Glomerular visceral epithelial cell (primary cell): ENCODE measurements around the gene DGLUCY.
A peak's percentile ranks its signal among the peaks of the same experiment; 100 is the strongest.
"Not testable (repeated sequence)": the region's sequence is repeated elsewhere in the genome, so short reads cannot be mapped to it uniquely, and the experiment has no call there.

ENCODE experiments used
- DNase-seq: peaks from one replicate; pipeline ENCODE4 v3.0.0-alpha.2; 2016; ENCODE audit errors: extremely low spot score

The DGLUCY gene, protein sequence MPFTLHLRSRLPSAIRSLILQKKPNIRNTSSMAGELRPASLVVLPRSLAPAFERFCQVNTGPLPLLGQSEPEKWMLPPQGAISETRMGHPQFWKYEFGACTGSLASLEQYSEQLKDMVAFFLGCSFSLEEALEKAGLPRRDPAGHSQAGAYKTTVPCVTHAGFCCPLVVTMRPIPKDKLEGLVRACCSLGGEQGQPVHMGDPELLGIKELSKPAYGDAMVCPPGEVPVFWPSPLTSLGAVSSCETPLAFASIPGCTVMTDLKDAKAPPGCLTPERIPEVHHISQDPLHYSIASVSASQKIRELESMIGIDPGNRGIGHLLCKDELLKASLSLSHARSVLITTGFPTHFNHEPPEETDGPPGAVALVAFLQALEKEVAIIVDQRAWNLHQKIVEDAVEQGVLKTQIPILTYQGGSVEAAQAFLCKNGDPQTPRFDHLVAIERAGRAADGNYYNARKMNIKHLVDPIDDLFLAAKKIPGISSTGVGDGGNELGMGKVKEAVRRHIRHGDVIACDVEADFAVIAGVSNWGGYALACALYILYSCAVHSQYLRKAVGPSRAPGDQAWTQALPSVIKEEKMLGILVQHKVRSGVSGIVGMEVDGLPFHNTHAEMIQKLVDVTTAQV

DNA sequence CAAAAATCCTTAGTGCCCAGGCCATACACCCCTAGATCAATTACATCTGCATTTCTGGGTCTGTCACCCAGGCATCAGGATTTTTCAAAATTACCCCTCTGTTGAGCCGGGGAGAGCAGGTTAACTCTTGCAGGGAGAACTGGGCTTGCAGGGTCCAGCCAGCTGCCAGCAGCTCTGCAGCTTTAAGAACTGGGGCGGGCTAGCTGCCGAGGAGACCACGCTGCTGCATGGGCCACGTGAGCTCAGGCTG is at the start of gene DGLUCY:
Gene DGLUCY (plus strand): TSS at position 245 of the 250 bp plus-strand sequence. CDS start 46,222 bp downstream, outside the sequence.
- DNase-seq = peak; percentile 73

DNA sequence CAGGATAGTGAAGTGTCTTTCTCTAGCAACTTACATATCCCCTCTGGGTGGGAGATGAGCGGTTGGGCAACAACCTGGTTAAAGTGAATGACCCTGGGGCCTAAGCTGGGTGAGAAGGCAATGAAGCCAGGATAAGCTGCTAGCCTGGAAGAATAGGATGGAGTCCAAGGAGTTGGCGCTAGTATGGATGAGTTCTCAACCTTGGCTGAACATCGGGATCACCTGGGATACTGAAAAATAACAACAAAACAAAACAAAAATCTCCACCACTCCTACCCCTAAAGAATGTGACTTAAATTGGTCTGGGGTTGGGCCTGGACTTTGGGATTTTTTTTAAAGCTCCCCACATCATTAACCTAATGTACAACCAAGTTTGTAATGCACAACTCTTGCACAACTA is 48.6 kb upstream of the DGLUCY start:
- no peak for DNase-seq

DNA sequence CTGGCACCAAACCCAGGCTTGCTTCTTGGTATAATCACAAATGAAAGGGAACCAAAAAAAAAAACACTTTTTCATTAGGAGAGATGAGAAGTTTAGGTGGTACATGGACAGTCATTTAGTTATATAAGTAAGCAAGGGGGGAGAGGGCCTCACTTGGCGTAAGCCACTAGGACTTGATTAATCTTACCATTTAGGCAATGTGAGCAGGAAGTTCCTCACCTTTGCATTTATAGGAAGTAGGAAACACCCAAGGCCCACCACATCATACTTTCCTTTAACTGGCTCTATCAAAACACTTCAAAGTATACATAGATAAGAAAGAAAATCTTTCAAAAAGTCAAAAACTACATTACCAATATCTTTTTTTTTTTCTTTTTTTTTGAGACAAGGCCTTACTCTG is 46.7 kb upstream of the DGLUCY start:
- no peak for DNase-seq

DNA sequence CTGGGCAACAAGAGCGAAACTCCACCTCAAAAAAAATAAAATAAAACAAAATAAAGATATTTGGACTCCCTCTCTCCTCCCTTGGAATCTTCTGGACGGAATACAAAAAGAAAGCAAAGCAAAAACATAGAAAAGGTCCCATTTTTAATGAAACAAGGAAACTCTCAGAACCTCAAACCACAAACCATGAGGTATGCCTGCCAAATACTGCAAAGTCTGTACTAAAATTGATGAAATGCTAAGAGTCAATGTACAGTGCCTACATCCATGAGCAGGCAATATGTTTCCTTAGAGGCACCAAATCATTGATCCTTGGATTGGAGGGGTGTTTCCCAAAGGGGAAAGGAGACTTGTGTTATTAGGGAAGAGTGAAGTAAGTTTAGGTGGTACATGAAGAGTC is 45.2 kb upstream of the DGLUCY start:
- DNase-seq = no peak

DNA sequence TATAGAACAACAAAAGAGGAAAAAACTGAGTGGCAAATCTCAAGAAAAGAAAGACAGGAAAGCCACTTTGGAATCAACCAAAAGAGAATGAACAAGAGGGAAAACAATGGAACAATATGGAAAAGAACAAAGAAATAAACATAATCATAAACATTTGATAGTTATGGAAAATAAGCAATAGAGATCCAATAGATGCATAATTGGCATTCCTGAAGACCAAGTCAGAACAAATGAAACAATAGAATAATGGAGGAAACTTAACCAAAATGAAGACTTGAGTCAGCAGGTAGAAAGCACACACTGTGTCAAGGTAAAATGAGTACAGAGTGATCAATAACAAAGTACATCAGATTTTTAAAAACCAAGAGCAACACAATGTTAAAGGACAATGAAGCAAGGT is 43.3 kb upstream of the DGLUCY start:
- no peak for DNase-seq

DNA sequence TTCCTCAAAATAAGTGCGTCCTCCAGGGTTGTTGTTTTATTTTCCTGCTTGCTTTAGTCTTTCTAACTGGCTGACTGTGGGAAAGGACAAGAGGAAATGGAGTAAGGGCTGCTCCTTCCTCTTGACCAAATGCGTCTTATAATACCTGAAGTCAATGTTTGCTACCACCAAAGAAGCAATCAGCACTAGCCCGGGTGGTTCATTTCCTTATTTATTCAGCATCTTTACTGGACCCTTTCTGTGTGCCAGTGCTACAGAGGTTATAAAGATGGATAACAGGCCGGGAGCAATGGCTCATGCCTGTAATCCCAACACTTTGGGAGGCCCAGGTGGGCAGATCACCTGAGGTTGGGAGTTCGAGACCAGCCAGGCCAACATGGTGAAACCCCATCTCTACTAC is 38.3 kb upstream of the DGLUCY start:
- DNase-seq = no peak

DNA sequence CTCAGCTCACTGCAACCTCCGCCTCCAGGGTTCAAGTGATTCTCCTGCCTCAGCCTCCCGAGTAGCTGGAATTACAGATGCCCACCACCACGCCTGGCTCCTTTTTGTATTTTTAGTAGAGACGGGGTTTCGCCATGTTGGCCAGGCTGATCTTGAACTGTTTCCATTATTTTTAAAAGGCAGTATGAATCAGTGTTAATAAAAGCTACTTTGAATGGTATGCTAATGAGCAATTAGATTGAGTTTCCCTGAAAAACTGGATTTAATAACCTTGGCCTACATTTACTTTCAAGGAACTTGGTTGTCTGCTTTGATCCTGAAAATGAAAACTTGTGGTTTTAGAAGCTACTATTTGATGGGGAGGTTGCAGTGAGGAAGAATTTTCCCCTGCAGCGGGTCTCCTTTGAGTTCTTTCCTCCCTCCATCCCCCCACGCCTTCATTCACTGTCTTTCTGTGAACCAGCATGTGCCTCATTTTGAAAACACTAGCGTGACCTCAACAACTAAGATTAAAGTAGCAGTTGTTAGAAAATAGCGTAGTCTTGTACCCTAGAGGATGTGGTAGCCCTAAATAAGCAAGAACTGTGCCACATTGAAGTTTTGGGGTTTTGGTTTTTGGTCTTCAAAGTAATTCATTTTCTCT is 35.7 kb upstream of the DGLUCY start:
- no peak for DNase-seq

DNA sequence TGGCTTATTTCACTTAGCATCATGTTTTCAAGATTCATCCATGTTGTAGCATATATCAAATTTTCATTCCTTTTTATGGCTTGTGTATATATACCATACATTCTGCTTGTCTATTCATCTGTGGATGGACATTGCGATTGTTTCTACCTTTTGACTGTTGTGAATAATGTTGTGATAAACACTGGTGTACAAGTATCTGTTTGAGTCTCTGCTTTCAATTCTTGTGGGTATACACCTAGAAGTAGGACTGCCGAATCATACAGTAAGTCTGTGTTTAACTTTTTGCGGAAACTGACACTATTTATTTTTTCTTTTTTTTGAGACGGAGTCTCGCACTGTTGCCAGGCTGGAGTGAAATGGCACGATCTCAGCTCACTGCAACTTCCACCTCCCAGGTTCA is 33.8 kb upstream of the DGLUCY start:
- DNase-seq = no peak

DNA sequence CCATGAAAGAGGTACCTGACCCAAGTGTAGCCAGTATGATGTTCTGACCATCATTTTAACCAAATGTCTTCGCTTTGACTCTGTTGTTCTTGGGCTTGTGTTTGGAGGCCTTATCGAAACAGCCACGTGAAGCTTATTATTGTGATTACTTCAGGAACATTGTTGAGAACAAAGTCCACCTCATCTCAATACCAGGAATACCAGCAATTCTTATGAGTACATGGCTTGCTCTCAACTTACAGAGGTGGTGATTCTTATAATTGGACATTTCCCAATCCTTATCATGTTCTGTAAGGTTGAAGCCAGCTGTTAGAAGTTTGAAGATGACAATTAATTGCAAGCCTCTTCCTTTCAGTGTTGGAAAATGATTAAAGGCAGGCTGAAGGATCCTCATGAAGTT is 31.6 kb upstream of the DGLUCY start:
- no peak for DNase-seq

DNA sequence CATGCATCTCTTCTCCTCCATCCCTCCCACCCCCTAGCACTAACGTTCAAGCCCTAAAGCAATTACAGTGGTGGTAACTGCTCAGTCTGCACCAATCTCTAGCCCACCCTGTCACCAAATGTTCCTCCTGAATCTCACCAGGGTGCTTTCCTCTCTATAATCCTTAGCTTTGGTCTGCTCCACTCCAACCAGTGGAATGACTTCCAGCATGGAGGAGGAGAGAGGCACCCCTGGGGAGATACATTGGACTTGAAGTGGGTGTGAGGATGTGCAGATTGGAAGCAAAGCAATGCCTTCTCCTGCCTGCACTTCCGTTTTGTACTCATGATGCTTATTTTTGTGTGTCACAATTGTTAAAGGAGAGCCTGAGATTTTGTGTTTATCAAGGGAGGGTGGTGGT is 29.4 kb upstream of the DGLUCY start:
- no peak for DNase-seq

DNA sequence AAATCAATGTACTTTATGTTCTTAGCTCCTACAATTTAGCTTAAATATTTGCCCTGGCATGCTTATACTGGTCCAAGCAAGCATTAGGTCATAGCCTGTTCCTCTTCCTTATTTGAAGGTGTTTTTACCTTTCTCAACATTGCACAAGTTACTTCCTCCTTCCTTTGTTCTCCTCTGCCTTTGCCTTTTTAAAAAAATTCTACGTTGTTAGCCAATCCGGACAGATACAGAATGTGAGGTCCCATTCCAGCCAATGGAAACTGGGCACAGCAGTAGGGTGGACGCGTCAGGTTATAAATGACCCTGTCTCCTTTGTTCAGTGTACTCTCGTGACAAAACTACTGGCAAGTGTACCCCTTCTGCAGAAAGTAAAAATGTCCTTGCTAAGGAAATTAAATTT is 26.4 kb upstream of the DGLUCY start:
- not testable (repeated sequence) for DNase-seq

DNA sequence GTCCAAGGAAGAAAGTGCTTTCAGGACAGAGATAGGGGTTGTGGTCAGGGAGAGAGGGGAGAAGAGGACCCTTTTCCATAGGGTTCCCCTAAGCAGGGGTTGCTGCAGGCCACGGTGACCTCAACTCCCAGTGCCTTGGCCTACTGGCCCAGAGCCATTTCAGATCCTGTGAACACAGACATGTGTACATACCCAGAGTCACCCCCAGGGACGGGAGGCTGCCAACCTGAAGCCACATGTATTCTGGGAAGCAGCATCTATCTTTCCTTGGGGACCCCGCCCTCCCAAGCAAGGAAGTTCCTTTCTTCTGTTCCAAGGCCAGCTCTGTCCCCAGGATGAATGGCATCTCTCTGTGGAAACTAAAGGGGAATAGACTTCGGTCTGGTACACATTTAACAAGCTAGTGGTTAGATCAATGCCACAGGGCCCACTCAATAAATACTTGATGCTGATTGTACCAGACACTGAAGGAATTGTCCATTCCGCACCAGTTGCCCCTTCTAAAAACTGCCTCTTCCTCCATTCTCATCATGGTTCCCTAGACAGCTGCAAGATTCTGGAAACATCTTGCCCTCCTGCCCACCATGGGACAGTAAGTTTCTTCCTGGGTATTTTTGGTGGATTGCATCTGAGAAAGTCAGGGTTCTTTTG is 25.2 kb upstream of the DGLUCY start:
- no peak for DNase-seq

DNA sequence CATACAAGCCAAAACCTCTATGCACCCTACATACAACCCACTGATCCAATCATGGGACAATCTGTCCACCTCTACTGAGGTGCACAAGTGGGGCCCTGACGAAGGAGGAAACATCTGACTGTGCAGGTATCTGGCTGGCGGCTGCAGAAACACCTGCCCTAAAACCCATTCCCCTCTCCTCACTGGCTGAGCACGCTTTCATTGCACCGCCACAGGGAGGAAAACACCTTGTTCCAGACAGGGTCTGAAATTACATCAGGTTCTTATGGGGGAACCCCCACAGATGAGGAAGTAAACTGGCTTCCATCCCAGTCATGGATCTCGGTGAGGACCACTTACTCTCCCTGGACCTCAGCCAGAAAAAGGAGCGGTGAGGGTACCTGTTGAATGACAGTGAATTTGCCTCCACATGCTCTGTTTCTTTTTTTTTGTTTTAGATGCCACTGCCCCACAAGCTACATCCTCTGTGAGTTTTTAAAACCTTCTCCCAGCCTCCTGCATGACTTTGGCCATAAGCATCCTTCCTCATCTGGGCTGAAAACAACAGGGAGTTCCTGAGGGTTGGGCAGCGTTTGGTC is 23.8 kb upstream of the DGLUCY start:
- DNase-seq = no peak

DNA sequence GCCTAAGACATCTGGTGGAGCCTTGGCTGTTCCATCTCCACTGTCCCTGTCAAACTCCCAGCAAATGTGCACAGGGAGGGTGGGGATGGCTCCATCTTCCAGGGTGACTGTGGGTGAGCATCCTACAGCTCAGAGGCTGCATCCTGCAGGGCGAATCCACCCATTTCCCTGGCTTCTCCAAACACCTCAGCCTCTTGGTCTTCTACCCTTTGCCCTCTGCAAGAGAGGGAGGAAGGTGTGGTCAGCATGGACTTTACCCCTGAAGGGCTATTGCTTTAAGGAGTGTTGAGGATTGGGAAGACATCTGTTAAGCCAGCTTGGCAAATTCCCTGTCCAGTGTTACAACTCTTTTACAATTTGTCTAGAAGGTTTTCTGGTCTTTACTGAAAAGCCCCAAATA is 23.1 kb upstream of the DGLUCY start:
- no peak for DNase-seq

DNA sequence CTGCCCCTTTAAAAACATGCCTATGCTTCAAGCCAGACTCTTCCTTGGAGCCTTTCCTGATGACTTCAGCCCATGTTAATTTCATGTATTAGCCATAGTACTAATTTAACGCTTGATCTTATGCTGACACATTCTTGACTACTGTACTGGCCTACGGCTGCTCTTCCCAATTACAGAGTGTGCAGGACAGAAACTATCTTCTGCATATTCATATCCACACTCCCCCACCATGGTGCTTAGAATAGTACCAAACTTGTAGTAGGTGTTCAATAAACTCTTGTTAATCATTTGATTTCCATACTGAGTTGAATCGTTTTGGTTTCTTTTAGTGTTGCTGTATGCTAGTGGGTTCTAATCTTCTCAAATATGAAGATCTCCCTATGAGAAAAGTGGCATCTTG is 21.8 kb upstream of the DGLUCY start:
- DNase-seq = no peak

DNA sequence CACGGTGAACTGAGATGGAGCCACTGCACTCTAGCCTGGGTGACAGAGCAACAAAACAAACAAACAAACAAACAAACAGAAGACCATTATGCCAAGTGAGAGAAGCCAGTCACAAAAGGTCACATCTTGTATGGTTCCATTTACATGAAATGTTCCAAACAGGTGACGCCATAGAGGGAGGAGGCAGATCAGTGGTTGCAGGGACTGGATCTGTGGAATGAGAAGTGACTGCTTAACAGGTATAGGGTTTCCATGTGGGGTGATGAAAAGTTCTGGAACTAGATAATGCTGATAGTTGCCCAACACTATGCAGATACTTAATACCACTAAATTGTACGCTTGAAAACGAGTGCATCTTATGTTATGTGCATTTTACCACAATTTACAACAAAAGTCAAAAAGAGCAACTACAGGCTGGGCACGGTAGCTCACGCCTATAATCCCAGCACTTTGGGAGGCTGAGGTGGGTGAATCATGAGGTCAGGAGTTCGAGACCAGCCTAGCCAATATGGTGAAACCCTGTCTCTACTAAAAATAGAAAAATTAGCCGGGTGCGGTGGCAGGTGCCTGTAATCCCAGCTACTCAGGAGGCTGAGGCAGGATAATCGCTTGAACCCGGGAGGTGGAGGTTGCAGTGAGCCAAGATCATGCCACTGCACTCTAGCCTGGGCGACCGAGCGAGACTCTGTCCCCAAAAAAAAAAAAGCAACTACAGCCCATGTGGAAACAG is 20.0 kb upstream of the DGLUCY start:
- DNase-seq = not testable (repeated sequence)

DNA sequence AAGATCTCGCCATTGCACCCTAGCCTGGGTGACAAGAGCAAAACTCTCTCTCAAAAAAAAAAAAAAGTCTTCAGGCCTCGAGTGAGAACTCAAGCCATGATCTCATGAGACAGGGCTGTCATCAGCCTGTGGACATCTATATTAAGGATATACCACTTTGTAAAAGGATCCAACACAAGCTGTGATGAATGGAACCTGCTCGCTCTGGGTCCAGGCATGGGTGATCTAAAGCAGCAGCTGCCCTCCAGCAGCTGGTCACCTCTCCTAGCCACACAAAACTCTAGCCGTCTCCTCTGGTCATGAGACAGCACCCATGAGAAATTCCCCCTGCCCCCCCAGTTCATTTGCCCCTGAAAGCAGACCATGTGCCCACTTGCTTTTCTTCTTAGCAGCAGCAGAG is 19.1 kb upstream of the DGLUCY start:
- DNase-seq = no peak

DNA sequence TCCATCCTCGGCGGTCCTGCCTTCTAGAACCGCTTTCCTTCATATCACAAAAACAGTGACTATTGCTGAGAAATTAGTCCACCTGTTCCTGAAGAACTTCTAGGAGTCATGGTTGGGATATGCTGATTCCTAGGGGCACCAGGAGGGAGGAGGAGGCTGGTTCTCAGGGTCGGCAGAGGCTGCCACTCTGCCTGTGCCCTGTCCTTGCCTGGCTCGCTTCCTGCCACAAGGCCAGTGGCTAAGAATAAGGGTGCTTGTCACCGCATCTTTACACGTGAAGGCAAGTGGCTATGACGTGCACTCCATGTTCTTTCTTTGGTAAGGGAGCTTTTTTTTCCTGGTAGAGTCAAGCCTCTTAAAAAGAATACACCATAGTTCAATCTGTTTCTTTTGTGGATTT is 18.7 kb upstream of the DGLUCY start:
- no peak for DNase-seq

DNA sequence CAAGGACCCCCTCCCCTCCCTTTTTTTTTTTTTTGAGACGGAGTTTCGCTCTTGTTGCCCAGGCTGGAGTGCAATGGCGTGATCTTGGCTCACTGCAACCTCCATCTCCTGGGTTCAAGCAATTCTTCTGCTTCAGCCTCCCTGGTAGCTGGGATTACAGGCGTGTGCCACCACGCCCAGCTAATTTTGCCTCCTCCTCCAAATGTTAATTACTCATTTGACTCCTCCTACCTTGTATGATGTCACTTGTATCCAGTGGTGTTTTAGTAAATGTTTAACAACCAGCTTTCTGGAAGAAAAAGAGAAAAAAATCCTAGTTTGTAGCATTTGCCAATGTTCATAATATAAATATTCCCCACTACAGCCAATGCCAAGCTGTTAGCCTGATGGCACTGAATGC is 16.2 kb upstream of the DGLUCY start:
- DNase-seq = not testable (repeated sequence)

DNA sequence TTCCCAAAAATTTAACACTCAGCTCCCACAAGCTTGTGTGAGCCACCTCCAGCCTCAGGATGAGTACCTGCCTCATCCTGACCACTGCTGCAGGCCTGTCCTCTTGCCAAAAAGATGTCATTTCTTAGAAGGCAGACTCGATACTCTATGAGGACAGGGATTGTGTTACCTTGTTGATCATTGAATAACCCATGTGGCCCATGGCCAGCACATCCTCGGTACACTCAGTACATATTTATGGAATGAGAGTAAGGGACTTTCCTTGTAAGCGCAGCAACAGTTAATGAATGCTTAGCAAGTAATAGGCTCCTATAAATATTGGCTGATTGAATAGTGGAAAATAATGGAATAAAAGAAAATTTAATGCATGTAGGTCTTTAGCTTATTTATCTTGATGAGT is 15.3 kb upstream of the DGLUCY start:
- peak; percentile 16 for DNase-seq

DNA sequence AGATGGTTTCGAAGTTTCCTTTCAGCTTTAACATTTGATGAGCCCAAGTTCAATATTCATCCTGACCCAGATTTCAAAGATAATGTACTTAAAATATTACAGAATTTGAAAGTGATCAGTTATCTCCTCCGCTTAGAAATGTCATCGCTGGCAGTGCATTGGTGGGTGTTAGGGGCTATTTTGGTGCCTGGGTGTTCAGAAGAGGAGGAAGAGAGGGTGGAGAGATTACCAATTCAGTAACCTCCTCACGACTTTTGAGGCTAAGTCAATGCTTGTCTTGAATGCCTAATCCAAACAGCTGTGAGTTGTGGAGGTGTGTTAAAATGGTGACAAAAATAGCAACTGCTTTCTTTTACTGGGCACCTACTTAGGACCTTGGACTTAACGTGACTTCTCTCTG is 13.8 kb upstream of the DGLUCY start:
- no peak for DNase-seq

DNA sequence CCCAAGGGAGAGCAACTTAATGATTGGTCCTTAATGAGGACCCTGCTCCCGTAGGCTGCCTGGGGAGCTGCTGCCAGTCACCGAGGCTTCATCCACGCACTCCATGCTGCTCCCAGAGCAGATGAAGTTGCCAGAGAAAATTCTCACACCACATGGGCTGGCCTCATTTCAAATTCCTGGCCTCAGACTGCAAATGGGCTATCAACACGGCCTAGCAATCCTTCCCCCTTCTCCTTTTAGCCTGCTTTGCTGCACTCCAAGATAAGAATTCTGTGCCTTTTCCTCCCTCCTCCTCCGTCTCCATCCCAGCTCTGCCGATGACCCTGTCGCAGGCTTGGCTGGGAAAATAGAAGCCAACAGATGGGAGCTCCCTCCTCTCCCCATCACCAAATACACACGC is 10.8 kb upstream of the DGLUCY start:
- no peak for DNase-seq
